GOT3 (cell line): ENCODE data around the gene PKM.
"Not testable (repeated sequence)": the region's sequence is repeated elsewhere in the genome, so short reads cannot be mapped to it uniquely, and the experiment has no call there.

Experiments used
- DNase-seq: peaks from one replicate; lab custom pipeline; 2025; ENCODE audit warnings: mixed read lengths; lab: John Stamatoyannopoulos, UW

The PKM gene

GRCh38 chr15:72176159-72176558, 54.8 kb downstream of the PKM start:
- no peak for DNase-seq

GRCh38 chr15:72175186-72176044, 55.6 kb downstream of the PKM start:
- no peak for DNase-seq

- no peak for DNase-seq
These were observed 56.3 kb downstream of the PKM start for GRCh38 chr15:72174551-72175165.

GRCh38 chr15:72173864-72174550, 57.0 kb downstream of the PKM start:
- DNase-seq, result no peak

- DNase-seq, result no peak
These were observed 57.6 kb downstream of the PKM start for GRCh38 chr15:72173401-72173800.

GRCh38 chr15:72172796-72173195, 58.2 kb downstream of the PKM start:
- DNase-seq, result no peak

- not testable (repeated sequence) for DNase-seq
These were observed 59.0 kb downstream of the PKM start for GRCh38 chr15:72171978-72172377.

- no peak for DNase-seq
These were observed 60.3 kb downstream of the PKM start for GRCh38 chr15:72170691-72171090.

- DNase-seq, result no peak
These were observed 60.9 kb downstream of the PKM start for GRCh38 chr15:72169921-72170611.

GRCh38 chr15:72169236-72169920, 61.6 kb downstream of the PKM start:
- DNase-seq, result no peak

GRCh38 chr15:72168808-72169190, 62.2 kb downstream of the PKM start:
- DNase-seq, result no peak

- DNase-seq, result no peak
These were observed 62.7 kb downstream of the PKM start for GRCh38 chr15:72168131-72168807.

- DNase-seq, result no peak
These were observed 63.5 kb downstream of the PKM start for GRCh38 chr15:72167445-72167844.

GRCh38 chr15:72166716-72167417, 64.1 kb downstream of the PKM start:
- no peak for DNase-seq

GRCh38 chr15:72163719-72164118, 67.3 kb downstream of the PKM start:
- DNase-seq, result no peak

- no peak for DNase-seq
These were observed 68.4 kb downstream of the PKM start for GRCh38 chr15:72162569-72162968.

GRCh38 chr15:72161361-72162132, 69.4 kb downstream of the PKM start:
- DNase-seq, result no peak

- no peak for DNase-seq
These were observed 70.2 kb downstream of the PKM start for GRCh38 chr15:72160696-72161245.

- no peak for DNase-seq
These were observed 74.1 kb downstream of the PKM start for GRCh38 chr15:72156928-72157327.
